Thoracic aorta (tissue), 2 donors: ENCODE results near the gene ATP4A. TPM values are rescaled to one million over a fixed set of nuclear protein-coding genes. Genes with fewer than 3 reads are reported as not detected.

Experiments
- ATAC-seq: fragments of 150-250 bp; one replicate; pipeline ENCODE4 v1.8.0; 2017; ENCODE audit warnings: low read depth; ENCODE audit not compliant: insufficient number of reproducible peaks, low FRiP score
- DNase-seq: peaks from one replicate; pipeline ENCODE4 v3.0.0-alpha.2; 2020; ENCODE audit warnings: low spot score
- H3K27ac ChIP-seq, 2 donors: fragments of 200-600 bp; sonication (generic); 1 replicate in 1 of 2; 2 replicates in 1 of 2; pipeline ENCODE4 v1.5.1; 2016; ENCODE audit warnings: mild to moderate bottlenecking in 2 of 2, moderate library complexity in 2 of 2
- H3K27me3 ChIP-seq: fragments of 200-600 bp; sonication (generic); replicated peaks from 2 replicates; pipeline ENCODE4 v1.6.0; 2016; ENCODE audit warnings: mild to moderate bottlenecking; ENCODE audit not compliant: insufficient read depth
- H3K36me3 ChIP-seq: fragments of 200-600 bp; sonication (generic); one replicate; pipeline ENCODE4 v1.5.1; 2016
- H3K4me1 ChIP-seq, 2 donors: fragments of 200-600 bp; sonication (generic); 1 replicate in 1 of 2; 2 replicates in 1 of 2; pipeline versions ENCODE4 v1.5.1 to v1.6.0; 2016; ENCODE audit warnings: low read depth in 2 of 2, mild to moderate bottlenecking in 1 of 2; ENCODE audit not compliant: control insufficient read depth in 1 of 2
- H3K4me3 ChIP-seq: fragments of 200-600 bp; sonication (generic); 2 replicates; pipeline ENCODE4 v1.5.1; 2016; ENCODE audit warnings: mild to moderate bottlenecking
- H3K9me3 ChIP-seq: fragments of 200-600 bp; sonication (generic); 2 replicates; pipeline ENCODE4 v1.5.1; 2016
- CTCF ChIP-seq: fragments of 200-600 bp; sonication (generic); IDR thresholded peaks from one replicate; pipeline ENCODE4 v1.5.1; 2019; ENCODE audit warnings: antibody characterized with exemption
- total RNA-seq, 2 donors: library from RNA; depleted of rRNA; stranded (reverse); fragments of >200 nt; gene quantifications; one replicate each; pipeline versions ENCODE4 v1.1.0 to v1.2.3, GENCODE V29; 2016

The ATP4A gene
- total RNA-seq, 2 donors from 2014 or later, result 0.35 TPM; not detected in 1

- peaks cover 0 to 5% of the 10 kb centered on the region in 2 donors for H3K4me1 ChIP-seq
- no peak overlapping the region for H3K4me3 ChIP-seq
- ATAC-seq (no peak), DNase-seq (no peak)
- H3K36me3 ChIP-seq, result no peaks in the 10 kb centered on the region
- H3K27me3 ChIP-seq, result no peaks in the 10 kb centered on the region
- H3K27ac ChIP-seq, result no peak overlapping the region
- TF ChIP-seq CTCF, result no peak
- H3K9me3 ChIP-seq, result no peaks in the 10 kb centered on the region
Observed at GRCh38 chr19:35556846-35557538, 6.5 kb downstream of the ATP4A start.

- Histone ChIP-seq H3K9me3 (no peaks in the 10 kb centered on the region), H3K4me1 (peaks cover 0 to 5% of the 10 kb centered on the region in 2 donors), H3K36me3 (no peaks in the 10 kb centered on the region), H3K27ac (no peak overlapping the region), H3K4me3 (no peak overlapping the region), H3K27me3 (no peaks in the 10 kb centered on the region)
- DNase-seq (no peak), ATAC-seq (no peak)
- TF ChIP-seq CTCF, result no peak
Observed at GRCh38 chr19:35556025-35556590, 7.3 kb downstream of the ATP4A start.

GRCh38 chr19:35555301-35556005, 8.0 kb downstream of the ATP4A start:
- Histone ChIP-seq H3K4me1 (peaks cover 0 to 5% of the 10 kb centered on the region in 2 donors), H3K36me3 (no peaks in the 10 kb centered on the region), H3K27me3 (no peaks in the 10 kb centered on the region), H3K27ac (no peak overlapping the region), H3K4me3 (no peak overlapping the region), H3K9me3 (no peaks in the 10 kb centered on the region)
- ATAC-seq, result no peak
- no peak for DNase-seq
- TF ChIP-seq CTCF, result no peak

- H3K4me1 ChIP-seq, result peaks cover 0 to 5% of the 10 kb centered on the region in 2 donors
- no peak for ATAC-seq
- H3K27me3 ChIP-seq, result no peaks in the 10 kb centered on the region
- no peak overlapping the region for H3K27ac ChIP-seq
- TF ChIP-seq CTCF, result no peak
- H3K4me3 ChIP-seq, result no peak overlapping the region
- DNase-seq, result no peak
- no peaks in the 10 kb centered on the region for H3K9me3 ChIP-seq
- no peaks in the 10 kb centered on the region for H3K36me3 ChIP-seq
Observed at GRCh38 chr19:35554076-35554475, 9.4 kb downstream of the ATP4A start.

- no peak for DNase-seq
- peaks cover 0 to 5% of the 10 kb centered on the region in 2 donors for H3K4me1 ChIP-seq
- H3K4me3 ChIP-seq, result no peak overlapping the region
- no peak for TF ChIP-seq CTCF
- H3K36me3 ChIP-seq, result no peaks in the 10 kb centered on the region
- H3K27ac ChIP-seq, result no peak overlapping the region
- no peaks in the 10 kb centered on the region for H3K27me3 ChIP-seq
- no peaks in the 10 kb centered on the region for H3K9me3 ChIP-seq
- no peak for ATAC-seq
Observed at GRCh38 chr19:35553385-35554000, 10.0 kb downstream of the ATP4A start.
